ENCODE measurements around the gene AFMID. TPM values are rescaled to one million over a fixed set of nuclear protein-coding genes. Genes with fewer than 3 reads are reported as not detected.

Gene AFMID
- polyA plus RNA-seq, 1 experiment, result 28.0 TPM

DNA sequence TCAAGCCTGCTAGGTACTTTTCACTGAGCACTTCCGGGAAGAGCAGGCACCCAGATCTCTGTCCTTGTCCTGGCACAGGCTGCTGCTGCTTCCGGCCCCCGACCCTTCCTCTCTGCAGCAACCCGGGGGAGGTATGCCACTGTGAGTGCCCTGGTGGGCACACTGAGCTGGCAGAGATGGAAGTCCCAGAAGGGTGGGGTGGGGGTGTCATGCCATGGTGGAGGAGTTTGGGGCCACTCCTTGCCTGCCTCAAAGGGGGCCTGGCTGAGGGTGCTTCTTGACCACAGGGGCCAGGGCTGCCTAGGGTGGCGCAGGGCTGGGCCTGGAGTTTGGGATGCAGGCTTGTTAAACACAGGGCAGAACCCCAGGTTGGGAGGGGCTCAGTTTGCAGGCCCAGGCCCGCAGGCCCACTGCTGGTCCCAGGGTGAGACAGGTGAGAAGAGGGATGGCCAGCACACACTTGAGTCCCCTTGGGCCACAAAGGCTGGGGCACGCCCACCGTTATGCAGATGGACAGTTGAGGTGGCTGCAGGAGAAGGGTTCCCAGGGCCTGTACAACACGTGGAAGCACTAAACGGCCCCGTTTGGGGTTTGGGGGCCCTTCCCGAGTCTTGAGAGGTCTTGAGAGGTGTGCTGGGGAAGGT is 53.0 kb downstream of the AFMID start:
- no peak for DNase-seq (ENCODE audit: low read depth)
- CTCF ChIA-PET, result interaction anchor here (3.6 kb wide), 1 partner anchor 11 kb away, joined by 21 read pairs; no protein-coding TSS in a partner anchor
- H3K36me3 ChIP-seq (ENCODE audit: control insufficient read depth, insufficient read depth, low read length), result no peaks in the 10 kb centered on the region
- no peaks in the 10 kb centered on the region for H3K27me3 ChIP-seq (ENCODE audit: control insufficient read depth, insufficient read depth, low read length)
- no peak overlapping the region for H3K4me3 ChIP-seq (ENCODE audit: low read depth, low read length)
- TF ChIP-seq, protein P1, sequence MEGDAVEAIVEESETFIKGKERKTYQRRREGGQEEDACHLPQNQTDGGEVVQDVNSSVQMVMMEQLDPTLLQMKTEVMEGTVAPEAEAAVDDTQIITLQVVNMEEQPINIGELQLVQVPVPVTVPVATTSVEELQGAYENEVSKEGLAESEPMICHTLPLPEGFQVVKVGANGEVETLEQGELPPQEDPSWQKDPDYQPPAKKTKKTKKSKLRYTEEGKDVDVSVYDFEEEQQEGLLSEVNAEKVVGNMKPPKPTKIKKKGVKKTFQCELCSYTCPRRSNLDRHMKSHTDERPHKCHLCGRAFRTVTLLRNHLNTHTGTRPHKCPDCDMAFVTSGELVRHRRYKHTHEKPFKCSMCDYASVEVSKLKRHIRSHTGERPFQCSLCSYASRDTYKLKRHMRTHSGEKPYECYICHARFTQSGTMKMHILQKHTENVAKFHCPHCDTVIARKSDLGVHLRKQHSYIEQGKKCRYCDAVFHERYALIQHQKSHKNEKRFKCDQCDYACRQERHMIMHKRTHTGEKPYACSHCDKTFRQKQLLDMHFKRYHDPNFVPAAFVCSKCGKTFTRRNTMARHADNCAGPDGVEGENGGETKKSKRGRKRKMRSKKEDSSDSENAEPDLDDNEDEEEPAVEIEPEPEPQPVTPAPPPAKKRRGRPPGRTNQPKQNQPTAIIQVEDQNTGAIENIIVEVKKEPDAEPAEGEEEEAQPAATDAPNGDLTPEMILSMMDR (IDR thresholded peaks at IDR 0.05; ENCODE audit: insufficient read depth, low read depth, low read length), result no peak
- POLR2A ChIA-PET, result no interaction called here

DNA sequence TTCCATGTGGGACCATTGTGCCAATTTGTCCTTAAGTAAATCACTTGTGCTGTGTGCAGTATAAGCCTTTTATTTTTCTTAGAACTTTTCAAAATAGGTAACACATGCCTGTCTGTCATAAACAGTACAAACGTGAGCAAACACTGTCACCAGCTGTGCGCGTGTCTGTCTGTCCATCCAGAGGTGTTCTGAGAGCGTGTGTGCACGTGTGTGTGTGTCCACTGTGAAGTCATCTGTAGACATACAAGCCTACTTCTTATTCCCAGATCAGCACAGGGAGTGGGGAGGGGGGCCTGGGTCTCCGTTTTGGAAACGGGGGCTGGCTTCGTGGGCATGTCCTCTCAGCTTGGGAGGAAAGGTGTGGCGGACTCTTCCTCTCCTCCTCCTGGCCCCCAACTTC is 53.7 kb downstream of the AFMID start:
- H3K36me3 ChIP-seq (ENCODE audit: control insufficient read depth, insufficient read depth, low read length), result no peaks in the 10 kb centered on the region
- no peak for DNase-seq (ENCODE audit: low read depth)
- TF ChIP-seq, protein P1 (IDR thresholded peaks at IDR 0.05; ENCODE audit: insufficient read depth, low read depth, low read length), result no peak
- no peak overlapping the region for H3K4me3 ChIP-seq (ENCODE audit: low read depth, low read length)
- ChIA-PET POLR2A (no interaction called here), CTCF (interaction anchor here (3.6 kb wide), 1 partner anchor 10 kb away, joined by 21 read pairs; no protein-coding TSS in a partner anchor)
- no peaks in the 10 kb centered on the region for H3K27me3 ChIP-seq (ENCODE audit: control insufficient read depth, insufficient read depth, low read length)

DNA sequence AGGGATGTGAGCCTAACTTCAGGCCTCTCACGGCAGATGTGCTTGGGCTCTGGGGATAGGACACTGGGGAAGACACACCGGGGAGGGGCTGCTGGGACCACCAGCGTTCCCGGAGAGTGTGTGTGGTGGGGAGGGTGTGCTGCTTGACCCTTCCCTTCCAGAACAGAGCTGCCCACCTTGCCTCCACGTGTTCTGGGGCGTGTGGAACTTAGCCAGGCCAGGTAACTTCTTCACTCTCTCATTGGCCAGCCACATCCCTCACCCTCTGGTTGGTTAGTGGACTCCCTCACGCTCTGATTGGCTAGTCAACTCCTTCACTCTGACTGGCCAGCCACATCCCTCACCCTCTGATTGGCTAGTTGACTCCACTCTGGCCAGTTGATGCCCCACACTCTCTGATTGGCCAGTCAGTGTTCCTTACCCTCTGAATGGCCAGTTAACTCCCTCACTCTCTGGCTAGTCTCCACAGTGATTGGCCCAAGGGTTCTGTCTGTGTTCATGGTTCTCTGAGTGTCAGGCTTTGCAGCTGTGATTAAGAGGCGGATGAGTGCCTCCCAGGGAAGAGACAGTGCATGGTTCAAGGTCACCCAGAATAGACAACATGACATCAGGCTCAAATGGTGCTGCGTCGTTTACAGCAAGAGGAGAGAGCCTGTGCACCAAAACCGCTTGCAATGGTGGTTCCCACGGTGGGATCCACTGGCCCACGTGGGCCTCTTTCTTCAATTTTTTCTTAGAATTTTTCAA is 54.3 kb downstream of the AFMID start:
- TF ChIP-seq, protein P1 (IDR thresholded peaks at IDR 0.05; ENCODE audit: insufficient read depth, low read depth, low read length), result no peak
- CTCF ChIA-PET, result interaction anchor here (3.6 kb wide), 1 partner anchor 9 kb away, joined by 21 read pairs; no protein-coding TSS in a partner anchor
- DNase-seq (ENCODE audit: low read depth), result no peak
- no peak overlapping the region for H3K4me3 ChIP-seq (ENCODE audit: low read depth, low read length)
- no peaks in the 10 kb centered on the region for H3K27me3 ChIP-seq (ENCODE audit: control insufficient read depth, insufficient read depth, low read length)
- no peaks in the 10 kb centered on the region for H3K36me3 ChIP-seq (ENCODE audit: control insufficient read depth, insufficient read depth, low read length)
- POLR2A ChIA-PET, result no interaction called here

DNA sequence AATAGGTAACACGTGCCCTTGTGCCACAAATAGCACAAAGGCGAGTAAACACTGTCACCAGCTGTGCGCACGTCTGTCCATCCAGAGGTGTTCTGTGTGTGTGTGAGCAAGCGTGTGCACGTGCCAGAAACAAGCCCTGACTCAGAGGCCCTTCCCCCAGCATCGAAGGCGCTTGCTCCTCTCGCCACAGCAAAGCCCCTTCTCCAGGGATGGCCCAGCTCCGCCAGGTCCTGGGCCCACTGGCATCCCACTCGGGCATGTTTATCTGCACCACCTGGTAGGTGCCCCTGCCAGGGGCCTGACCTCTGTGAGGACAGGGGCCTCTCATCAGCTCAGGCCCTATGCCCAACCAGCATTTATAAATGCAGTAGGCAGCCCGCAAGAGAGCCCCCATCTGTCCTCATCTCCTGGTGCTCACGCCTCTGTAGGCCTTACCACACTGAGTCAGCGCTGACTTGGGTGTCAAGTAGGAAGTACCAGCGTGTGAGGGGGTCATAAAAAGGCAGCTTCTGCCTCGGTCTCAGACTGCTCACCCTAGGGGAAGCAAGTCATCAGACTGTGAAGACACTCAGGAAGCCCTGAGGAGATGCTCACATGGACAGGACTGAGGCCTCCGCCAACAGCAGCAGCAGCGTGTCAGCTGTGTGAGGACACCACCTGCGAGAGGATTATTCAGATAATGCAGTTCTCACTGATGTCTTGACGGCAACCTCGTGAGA is 55.0 kb downstream of the AFMID start:
- Histone ChIP-seq H3K36me3 (ENCODE audit: control insufficient read depth, insufficient read depth, low read length) (no peaks in the 10 kb centered on the region), H3K27me3 (ENCODE audit: control insufficient read depth, insufficient read depth, low read length) (no peaks in the 10 kb centered on the region), H3K4me3 (ENCODE audit: low read depth, low read length) (no peak overlapping the region)
- ChIA-PET POLR2A (no interaction called here), CTCF (interaction anchor here (3.6 kb wide), 1 partner anchor 8 kb away, joined by 21 read pairs; no protein-coding TSS in a partner anchor)
- no peak for DNase-seq (ENCODE audit: low read depth)
- TF ChIP-seq, protein P1 (IDR thresholded peaks at IDR 0.05; ENCODE audit: insufficient read depth, low read depth, low read length), result no peak

DNA sequence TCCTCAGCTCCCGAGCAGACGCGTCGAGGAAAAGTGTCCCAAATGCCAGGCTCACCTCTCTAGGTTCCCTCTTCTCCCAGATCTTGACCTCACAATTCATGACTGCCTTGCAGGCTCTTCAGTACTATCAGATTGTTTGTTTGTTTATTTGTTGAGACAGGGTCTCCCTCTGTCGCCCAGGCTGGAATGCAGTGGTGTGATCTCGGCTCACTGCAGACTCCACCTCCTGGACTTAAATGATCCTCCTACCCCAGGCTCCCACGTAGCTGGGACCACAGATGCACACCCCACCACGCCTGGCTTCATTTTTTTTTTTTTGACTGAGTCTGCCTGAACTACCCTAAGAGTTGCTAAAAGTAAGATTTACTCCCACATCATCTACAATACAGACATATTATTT is 60.1 kb downstream of the AFMID start:
- Histone ChIP-seq H3K4me3 (ENCODE audit: low read depth, low read length) (no peak overlapping the region), H3K36me3 (ENCODE audit: control insufficient read depth, insufficient read depth, low read length) (no peaks in the 10 kb centered on the region), H3K27me3 (ENCODE audit: control insufficient read depth, insufficient read depth, low read length) (no peaks in the 10 kb centered on the region; the same call in 1 of the 2 replicates)
- CTCF ChIA-PET, result interaction anchor here (0.9 to 8.5 kb wide), 3 partner anchors 9 to 176 kb away, joined by 3 to 90 read pairs (median 5); no protein-coding TSS in a partner anchor
- DNase-seq (ENCODE audit: low read depth), result no peak
- POLR2A ChIA-PET, result no interaction called here
- TF ChIP-seq, protein P1 (IDR thresholded peaks at IDR 0.05; ENCODE audit: insufficient read depth, low read depth, low read length), result no peak

All from BJ (cell line).